Measurements from ENCODE around the gene ELF2. TPM values are rescaled to one million over a fixed set of nuclear protein-coding genes. Genes with fewer than 3 reads are reported as not detected.

The ELF2 gene
- polyA plus RNA-seq, 1 of the 3 experiments (the other 2 are of a cell fraction) = 14.0 TPM

GRCh38 chr4:139048026-139048425, 129.0 kb downstream of the ELF2 start:
- no peak overlapping the region for H2AFZ ChIP-seq (ENCODE audit: low read depth)
- H3K9me2 ChIP-seq = no peaks in the 10 kb centered on the region
- no peak overlapping the region for H3K4me3 ChIP-seq (ENCODE audit: low read depth in 2 of 2, low read length in 1 of 2)
- CTCF ChIA-PET = interaction anchor here (1.4 kb wide), 1 partner anchor 18 kb away, joined by 6 read pairs; no protein-coding TSS in a partner anchor
- peaks cover 50 to 66% of the 10 kb centered on the region in 2 experiments for H3K36me3 ChIP-seq (replicated peaks in 1 of 2; ENCODE audit: control insufficient read depth in 1 of 2, insufficient read depth in 2 of 2, low read length in 1 of 2)
- H3K4me1 ChIP-seq (ENCODE audit: control insufficient read depth in 1 of 2, insufficient read depth in 2 of 2, low read depth in 1 of 2, low read length in 1 of 2) = no peaks in the 10 kb centered on the region
- H3K27me3 ChIP-seq (ENCODE audit: insufficient read depth) = no peaks in the 10 kb centered on the region
- no peaks in the 10 kb centered on the region for H3K9me3 ChIP-seq
- peaks cover 82% of the 10 kb centered on the region for H3K79me2 ChIP-seq (ENCODE audit: insufficient read depth)
- no peak overlapping the region for H3K9ac ChIP-seq
- no peak overlapping the region for H3K27ac ChIP-seq (ENCODE audit: low read depth in 2 of 2, low read length in 1 of 2)
- H4K20me1 ChIP-seq (ENCODE audit: insufficient read depth) = peaks cover 23% of the 10 kb centered on the region
- no peak for DNase-seq
- POLR2A ChIA-PET = no interaction called here
- peaks cover 24% of the 10 kb centered on the region for H3F3A ChIP-seq (replicated peaks; ENCODE audit: insufficient read depth)
- WGBS (ENCODE audit: low lambda C conversion rate) = 93% methylated on average over 3 of the region's 3 CpGs
- H3K4me2 ChIP-seq = no peak overlapping the region
- TF ChIP-seq SMC3 (IDR thresholded peaks at IDR 0.05; ENCODE audit: low read depth, low read length) (no peak), USF2 (IDR thresholded peaks at IDR 0.05; ENCODE audit: borderline replicate concordance, low read depth, low read length) (no peak), ZBTB33 (IDR thresholded peaks at IDR 0.05; ENCODE audit: borderline replicate concordance, low read depth) (no peak), MXI1 (IDR thresholded peaks at IDR 0.05; ENCODE audit: low read depth, low read length) (no peak), MEF2A (IDR thresholded peaks at IDR 0.05; ENCODE audit: borderline replicate concordance, low read depth) (no peak), SIN3A (IDR thresholded peaks at IDR 0.05; ENCODE audit: borderline replicate concordance, low read depth, low read length) (no peak), RAD21 (IDR thresholded peaks at IDR 0.05; ENCODE audit: low read length) (no peak), RFX5 (IDR thresholded peaks at IDR 0.05; ENCODE audit: low read length) (no peak), FOSL2 (IDR thresholded peaks at IDR 0.05; ENCODE audit: borderline replicate concordance, low read depth) (no peak)

DNA sequence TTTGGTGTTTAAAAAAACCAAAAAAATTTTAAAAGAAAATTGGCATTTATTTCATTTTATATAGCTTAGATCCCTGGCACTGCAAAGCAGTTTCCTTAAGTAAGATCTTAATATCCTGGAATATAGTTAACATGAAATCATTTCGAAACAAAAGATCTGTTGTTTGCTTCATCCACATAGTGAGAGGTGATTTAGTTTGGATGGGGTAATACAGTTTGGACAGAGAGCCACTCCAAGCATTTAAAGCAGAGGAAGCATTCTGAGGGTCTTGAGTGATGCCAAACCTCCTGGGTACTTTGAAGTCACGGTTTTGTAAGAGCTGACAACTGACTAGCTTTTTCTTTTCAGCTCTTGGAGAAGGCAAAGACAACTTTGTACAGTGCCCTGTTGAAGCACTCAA, 132.7 kb downstream of the ELF2 start:
- no peak for TF ChIP-seq USF1 (IDR thresholded peaks at IDR 0.05; ENCODE audit: borderline replicate concordance, low read depth)
- TF ChIP-seq TAF1 (IDR thresholded peaks at IDR 0.05; ENCODE audit: borderline replicate concordance, low read depth, low read length) = no peak
- no peak for TF ChIP-seq CHD2 (IDR thresholded peaks at IDR 0.05; ENCODE audit: low read length, partially characterized antibody)
- no peak for TF ChIP-seq EZH2phosphoT487 (IDR thresholded peaks at IDR 0.05; ENCODE audit: borderline replicate concordance, low read depth)
- no peak for TF ChIP-seq YY1 (IDR thresholded peaks at IDR 0.05; ENCODE audit: low read depth)
- TF ChIP-seq MEF2A (IDR thresholded peaks at IDR 0.05; ENCODE audit: borderline replicate concordance, low read depth) = no peak
- no peak for TF ChIP-seq SIN3A (IDR thresholded peaks at IDR 0.05; ENCODE audit: borderline replicate concordance, low read depth, low read length)
- Histone ChIP-seq H3K4me1 (ENCODE audit: control insufficient read depth in 1 of 2, insufficient read depth in 2 of 2, low read depth in 1 of 2, low read length in 1 of 2) (no peaks in the 10 kb centered on the region; a peak in 1 of 4 replicates), H4K20me1 (ENCODE audit: insufficient read depth) (peaks cover 31% of the 10 kb centered on the region; the same call in 1 of the 2 replicates), H3K4me3 (ENCODE audit: low read depth in 2 of 2, low read length in 1 of 2) (no peak overlapping the region), H3K79me2 (ENCODE audit: insufficient read depth) (peaks cover 94% of the 10 kb centered on the region), H2AFZ (ENCODE audit: low read depth) (no peak overlapping the region), H3K4me2 (no peak overlapping the region), H3K9me2 (no peaks in the 10 kb centered on the region), H3K9me3 (no peaks in the 10 kb centered on the region), H3K27ac (ENCODE audit: low read depth in 2 of 2, low read length in 1 of 2) (no peak overlapping the region), H3K27me3 (ENCODE audit: insufficient read depth) (no peaks in the 10 kb centered on the region), H3F3A (replicated peaks; ENCODE audit: insufficient read depth) (peaks cover 28% of the 10 kb centered on the region), H3K9ac (no peak overlapping the region), H3K36me3 (replicated peaks in 1 of 2; ENCODE audit: control insufficient read depth in 1 of 2, insufficient read depth in 2 of 2, low read length in 1 of 2) (peaks cover 35 to 60% of the 10 kb centered on the region in 2 experiments)
- DNase-seq = no peak
- 89% methylated on average over 2 of the region's 2 CpGs for WGBS (ENCODE audit: low lambda C conversion rate)
- ChIA-PET POLR2A (interaction anchor here (0.6 to 1.6 kb wide), 2 partner anchors 17 to 376 kb away, joined by 3 to 4 read pairs; no protein-coding TSS in a partner anchor), CTCF (interaction anchor here (6.8 kb wide), 1 partner anchor 14 kb away, joined by 52 read pairs; no protein-coding TSS in a partner anchor)
